ENCODE results near the gene CD274. TPM values are rescaled to one million over a fixed set of nuclear protein-coding genes. Genes with fewer than 3 reads are reported as not detected.
"Not testable (repeated sequence)": the region's sequence is repeated elsewhere in the genome, so short reads cannot be mapped to it uniquely, and the experiment has no call there.

The CD274 gene
- total RNA-seq, 1 donor from 2014 or later, result 21.4 TPM

GRCh38 chr9:5433841-5434810 is 16.2 kb upstream of the CD274 start:
- peaks cover 13% of the 10 kb centered on the region for H3K9me3 Mint-ChIP-seq (ENCODE audit: unreplicated experiment)
- not testable (repeated sequence) for H3K4me2 ChIP-seq (ENCODE audit: low read length); H4K20me1 ChIP-seq (ENCODE audit: insufficient read depth, low read length); H3K9ac ChIP-seq (ENCODE audit: low read length); H2AFZ ChIP-seq (ENCODE audit: low read depth, low read length); H3K36me3 ChIP-seq (ENCODE audit: insufficient read depth, low read length); FAIRE-seq; DNase-seq (ENCODE audit: low read depth); H3K9me3 ChIP-seq (ENCODE audit: insufficient read depth, low read depth, low read length); H3K4me3 ChIP-seq (ENCODE audit: insufficient read depth, low read depth, low read length); H3K27ac ChIP-seq (ENCODE audit: low read depth, low read length); H3K79me2 ChIP-seq (ENCODE audit: insufficient read depth, low read length); H3K27me3 ChIP-seq (ENCODE audit: insufficient read depth, low read length); H3K27ac Mint-ChIP-seq (ENCODE audit: unreplicated experiment); H3K4me3 Mint-ChIP-seq (ENCODE audit: unreplicated experiment); H3K27me3 Mint-ChIP-seq (ENCODE audit: low read depth, unreplicated experiment)
- peaks cover 18% of the 10 kb centered on the region for H3K4me1 Mint-ChIP-seq (ENCODE audit: low read depth, unreplicated experiment)
- peaks cover 30% of the 10 kb centered on the region for H3K36me3 Mint-ChIP-seq (ENCODE audit: low read depth, unreplicated experiment)
- H3K4me1 ChIP-seq (ENCODE audit: insufficient read depth, low read length), result peaks cover 17% of the 10 kb centered on the region

GRCh38 chr9:5435912-5436311 is 14.4 kb upstream of the CD274 start:
- Mint-ChIP-seq H3K4me1 (ENCODE audit: low read depth, unreplicated experiment) (peaks cover 18% of the 10 kb centered on the region), H3K27ac (ENCODE audit: unreplicated experiment) (no peak overlapping the region), H3K4me3 (ENCODE audit: unreplicated experiment) (peak overlapping the region; percentile 27), H3K27me3 (ENCODE audit: low read depth, unreplicated experiment) (no peaks in the 10 kb centered on the region), H3K9me3 (ENCODE audit: unreplicated experiment) (peaks cover 12% of the 10 kb centered on the region), H3K36me3 (ENCODE audit: low read depth, unreplicated experiment) (peaks cover 24% of the 10 kb centered on the region)
- Histone ChIP-seq H2AFZ (ENCODE audit: low read depth, low read length) (no peak overlapping the region), H3K4me1 (ENCODE audit: insufficient read depth, low read length) (peaks cover 17% of the 10 kb centered on the region), H3K27ac (ENCODE audit: low read depth, low read length) (no peak overlapping the region), H3K9me3 (ENCODE audit: insufficient read depth, low read depth, low read length) (no peaks in the 10 kb centered on the region), H3K4me2 (ENCODE audit: low read length) (no peak overlapping the region), H3K36me3 (ENCODE audit: insufficient read depth, low read length) (no peaks in the 10 kb centered on the region), H3K9ac (ENCODE audit: low read length) (no peak overlapping the region), H3K79me2 (ENCODE audit: insufficient read depth, low read length) (peaks cover 5% of the 10 kb centered on the region), H3K27me3 (ENCODE audit: insufficient read depth, low read length) (no peaks in the 10 kb centered on the region), H4K20me1 (ENCODE audit: insufficient read depth, low read length) (no peaks in the 10 kb centered on the region), H3K4me3 (ENCODE audit: insufficient read depth, low read depth, low read length) (no peak overlapping the region)
- DNase-seq (ENCODE audit: low read depth) (no peak), FAIRE-seq (no peak)
- TF ChIP-seq EZH2 (IDR thresholded peaks at IDR 0.05; ENCODE audit: insufficient read depth, low read length), result no peak

- H3K27me3 ChIP-seq (ENCODE audit: insufficient read depth, low read length), result no peaks in the 10 kb centered on the region
Observed at GRCh38 chr9:5436441-5436840, 13.9 kb upstream of the CD274 start.

More at GRCh38 chr9:5436441-5436840, 13.9 kb upstream of the CD274 start:
- peak overlapping the region; percentile 93 for H3K27ac ChIP-seq (ENCODE audit: low read depth, low read length)
- H4K20me1 ChIP-seq (ENCODE audit: insufficient read depth, low read length), result no peaks in the 10 kb centered on the region
- H3K27me3 Mint-ChIP-seq (ENCODE audit: low read depth, unreplicated experiment), result no peaks in the 10 kb centered on the region
- FAIRE-seq (no peak), DNase-seq (ENCODE audit: low read depth) (no peak)
- no peaks in the 10 kb centered on the region for H3K9me3 ChIP-seq (ENCODE audit: insufficient read depth, low read depth, low read length)
- no peak overlapping the region for H2AFZ ChIP-seq (ENCODE audit: low read depth, low read length)
- H3K36me3 ChIP-seq (ENCODE audit: insufficient read depth, low read length), result no peaks in the 10 kb centered on the region
- no peak for TF ChIP-seq CTCF (IDR thresholded peaks at IDR 0.05; ENCODE audit: insufficient read depth, low read depth, low read length)
- TF ChIP-seq EZH2 (IDR thresholded peaks at IDR 0.05; ENCODE audit: insufficient read depth, low read length), result no peak
- H3K9ac ChIP-seq (ENCODE audit: low read length), result peak overlapping the region; percentile 93
- H3K4me3 ChIP-seq (ENCODE audit: insufficient read depth, low read depth, low read length), result peak overlapping the region; percentile 83
- peaks cover 22% of the 10 kb centered on the region for H3K36me3 Mint-ChIP-seq (ENCODE audit: low read depth, unreplicated experiment)
- H3K4me3 Mint-ChIP-seq (ENCODE audit: unreplicated experiment), result peak overlapping the region; percentile 87
- H3K9me3 Mint-ChIP-seq (ENCODE audit: unreplicated experiment), result peaks cover 11% of the 10 kb centered on the region
- peaks cover 5% of the 10 kb centered on the region for H3K79me2 ChIP-seq (ENCODE audit: insufficient read depth, low read length)
- H3K27ac Mint-ChIP-seq (ENCODE audit: unreplicated experiment), result peak overlapping the region; percentile 77
- peaks cover 17% of the 10 kb centered on the region for H3K4me1 ChIP-seq (ENCODE audit: insufficient read depth, low read length)
- H3K4me1 Mint-ChIP-seq (ENCODE audit: low read depth, unreplicated experiment), result peaks cover 23% of the 10 kb centered on the region
- peak overlapping the region; percentile 97 for H3K4me2 ChIP-seq (ENCODE audit: low read length)
